B cell (primary cell): ENCODE data around the gene ZNF253.

ENCODE experiments used
- CTCF ChIP-seq: fragments of 200-600 bp; IDR thresholded peaks from one replicate; pipeline ENCODE4 v1.8.0; 2022; ENCODE audit warnings: antibody characterized with exemption, mild to moderate bottlenecking
- EZH2 ChIP-seq: IDR thresholded peaks from 2 replicates; pipeline ENCODE4 v1.6.1; 2012; ENCODE audit warnings: borderline replicate concordance, low read depth, mild to moderate bottlenecking, moderate library complexity, low read length; ENCODE audit not compliant: insufficient read depth, poor library complexity, severe bottlenecking

- TF ChIP-seq CTCF (no peak), EZH2 (no peak)
Measured at GRCh38 chr19:19943848-19944582, 78.3 kb downstream of the ZNF253 start.
